OCI-LY7 (cell line): Measurements from ENCODE around the gene ADD1. TPM values are rescaled to one million over a fixed set of nuclear protein-coding genes. Genes with fewer than 3 reads are reported as not detected.

ENCODE experiments used
- BruUV-seq: library from RNA; stranded (reverse); fragments of 400-500 nt; replicated peaks from 2 replicates; lab custom pipeline; 2021; lab: Mats Ljungman, UMichigan
- CTCF ChIA-PET: fragments of 300-600 bp; sonication (Branson Sonifier 250); formaldehyde crosslinking; loops from one replicate; lab custom pipeline; 2022; ENCODE audit warnings: antibody characterized with exemption; ENCODE audit not compliant: unreplicated experiment; lab: Charles Lee
- POLR2A ChIA-PET: fragments of 300-600 bp; sonication (Branson Sonifier 250); formaldehyde crosslinking; loops from one replicate; lab custom pipeline; 2022; ENCODE audit warnings: antibody characterized with exemption; lab: Charles Lee
- DNase-seq: peaks from one replicate; pipeline ENCODE4 v3.0.0-alpha.2; 2015; ENCODE audit warnings: low spot score
- H2AFZ ChIP-seq: fragments of 200-600 bp; sonication (generic), shearing (Covaris generic); 2 replicates; pipeline ENCODE4 v1.6.1; 2014; ENCODE audit warnings: mild to moderate bottlenecking, antibody characterized with exemption, low read length, moderate library complexity
- H3K27ac ChIP-seq: fragments of 200-600 bp; sonication (generic); 2 replicates; pipeline ENCODE4 v1.5.1; 2014; ENCODE audit warnings: mixed run types, low read depth, mild to moderate bottlenecking, moderate library complexity, low read length, inconsistent platforms; ENCODE audit not compliant: poor library complexity, severe bottlenecking
- H3K36me3 ChIP-seq: fragments of 200-600 bp; sonication (generic); 2 replicates; pipeline ENCODE4 v1.6.1; 2014; ENCODE audit warnings: mild to moderate bottlenecking, antibody characterized with exemption, low read length, moderate library complexity, mixed read lengths; ENCODE audit not compliant: insufficient read depth
- H3K4me1 ChIP-seq: fragments of 200-600 bp; sonication (generic); 2 replicates; pipeline ENCODE4 v1.5.1; 2014; ENCODE audit warnings: mild to moderate bottlenecking, low read length; ENCODE audit not compliant: insufficient read depth, poor library complexity, severe bottlenecking
- H3K4me2 ChIP-seq: fragments of 200-600 bp; sonication (generic); 2 replicates; pipeline ENCODE4 v1.6.1; 2014; ENCODE audit warnings: mild to moderate bottlenecking, low read length
- H3K4me3 ChIP-seq: fragments of 200-600 bp; sonication (generic); 2 replicates; pipeline ENCODE4 v1.5.1; 2014; ENCODE audit warnings: mild to moderate bottlenecking, low read depth, low read length; ENCODE audit not compliant: poor library complexity, severe bottlenecking
- H3K79me2 ChIP-seq: fragments of 200-600 bp; sonication (generic); 2 replicates; pipeline ENCODE4 v1.6.1; 2016; ENCODE audit warnings: low read depth, mild to moderate bottlenecking, low read length, moderate library complexity, mixed read lengths; ENCODE audit not compliant: insufficient read depth
- H3K9me2 ChIP-seq: fragments of 200-600 bp; sonication (generic); 2 replicates; pipeline ENCODE4 v1.6.1; 2016; ENCODE audit warnings: mild to moderate bottlenecking, low read length, mixed read lengths; ENCODE audit not compliant: insufficient read depth
- H3K9me3 ChIP-seq: fragments of 200-600 bp; sonication (generic); 2 replicates; pipeline ENCODE4 v1.6.1; 2014; ENCODE audit warnings: mild to moderate bottlenecking, mixed run types, low read length, mixed read lengths
- H4K20me1 ChIP-seq: fragments of 200-600 bp; sonication (generic); 2 replicates; pipeline ENCODE4 v1.6.1; 2014; ENCODE audit warnings: mild to moderate bottlenecking, antibody characterized with exemption, low read length, moderate library complexity, mixed read lengths; ENCODE audit not compliant: insufficient read depth
- CTCF ChIP-seq: fragments of 200-600 bp; sonication (generic); conservative IDR thresholded peaks from 2 replicates; pipeline ENCODE4 v1.5.1; 2014; ENCODE audit warnings: mild to moderate bottlenecking, antibody characterized with exemption, low read length, moderate library complexity, mixed read lengths
- EZH2phosphoT487 ChIP-seq: fragments of 200-600 bp; sonication (generic); IDR thresholded peaks from 2 replicates; pipeline ENCODE4 v1.6.1; 2018; ENCODE audit warnings: low read depth, borderline replicate concordance, mild to moderate bottlenecking, mixed run types, antibody characterized with exemption, low read length, moderate library complexity, mixed read lengths
- intact Hi-C: fragments of 100-400 bp; cut with micrococcal nuclease; formaldehyde crosslinking; loops from one replicate; pipeline ENCODE4 v1.10.0; 2022; ENCODE audit not compliant: unreplicated experiment
- total RNA-seq, 2 experiments: library from RNA; depleted of rRNA in 1 of 2; stranded (reverse); fragments of >200 nt in 1 of 2; shearing (Covaris generic) in 1 of 2; gene quantifications; 2 replicates each; pipeline ENCODE4 v1.2.3, GENCODE V29; 2014 to 2022

The ADD1 gene
- total RNA-seq, 2 experiments from 2014 or later: 85.3 to 108 TPM

- POLR2A ChIA-PET: no interaction called here
- no peak overlapping the region for H2AFZ ChIP-seq
- H3K27ac ChIP-seq: no peak overlapping the region
- DNase-seq: no peak
- H3K4me3 ChIP-seq: no peak overlapping the region
- H3K79me2 ChIP-seq: no peaks in the 10 kb centered on the region
- no peaks in the 10 kb centered on the region for H3K9me2 ChIP-seq
- H3K4me2 ChIP-seq: no peak overlapping the region
- TF ChIP-seq CTCF: no peak
- no peak for TF ChIP-seq EZH2phosphoT487
- CTCF ChIA-PET: interaction anchor here (0.6 kb wide), 1 partner anchor 126 kb away, joined by 5 read pairs; no protein-coding TSS in a partner anchor
- H3K9me3 ChIP-seq: no peaks in the 10 kb centered on the region
- no peaks in the 10 kb centered on the region for H3K4me1 ChIP-seq
- peaks cover 93% of the 10 kb centered on the region for H3K36me3 ChIP-seq
- intact Hi-C loops: no loop called here
- H4K20me1 ChIP-seq: no peaks in the 10 kb centered on the region
- BruUV-seq: no TSS peak
Measured at GRCh38 chr4:2946812-2947600, 103.4 kb downstream of the ADD1 start.

GRCh38 chr4:2947926-2948325 lies 104.3 kb downstream of the ADD1 start:
- TF ChIP-seq EZH2phosphoT487 (no peak), CTCF (no peak)
- BruUV-seq: no TSS peak
- ChIA-PET POLR2A (no interaction called here), CTCF (interaction anchor here (0.6 kb wide), 1 partner anchor 125 kb away, joined by 5 read pairs; no protein-coding TSS in a partner anchor)
- H3K36me3 ChIP-seq: peaks cover 93% of the 10 kb centered on the region
- H3K27ac ChIP-seq: no peak overlapping the region
- H3K9me3 ChIP-seq: no peaks in the 10 kb centered on the region
- no peaks in the 10 kb centered on the region for H4K20me1 ChIP-seq
- H2AFZ ChIP-seq: no peak overlapping the region
- no peak overlapping the region for H3K4me2 ChIP-seq
- H3K9me2 ChIP-seq: no peaks in the 10 kb centered on the region
- no peaks in the 10 kb centered on the region for H3K79me2 ChIP-seq
- H3K4me1 ChIP-seq: no peaks in the 10 kb centered on the region
- no peak overlapping the region for H3K4me3 ChIP-seq
- no peak for DNase-seq
- intact Hi-C loops: no loop called here
